H9 (cell line): Measurements from ENCODE around the gene GALNT9. TPM values are rescaled to one million over a fixed set of nuclear protein-coding genes. Genes with fewer than 3 reads are reported as not detected.

Experiments used
- DNase-seq: peaks from one replicate; pipeline ENCODE4 v3.0.0-alpha.2; 2017
- H2AFZ ChIP-seq: one replicate; pipeline ENCODE4 v1.6.1; 2013; ENCODE audit warnings: mild to moderate bottlenecking, low read length, control low read depth, moderate library complexity
- H2AK5ac ChIP-seq: 2 replicates; pipeline ENCODE4 v1.6.1; 2013; ENCODE audit warnings: low read length, control low read depth, mixed read lengths; ENCODE audit not compliant: insufficient read length
- H2BK120ac ChIP-seq: one replicate; pipeline ENCODE4 v1.6.1; 2013; ENCODE audit warnings: low read depth, mild to moderate bottlenecking, low read length, control low read depth, inconsistent platforms; ENCODE audit not compliant: poor library complexity, severe bottlenecking
- H2BK12ac ChIP-seq: 2 replicates; pipeline ENCODE4 v1.6.1; 2013; ENCODE audit warnings: low read length, control low read depth, mixed read lengths, low read depth; ENCODE audit not compliant: insufficient read length
- H2BK15ac ChIP-seq: 2 replicates; pipeline ENCODE4 v1.6.1; 2013; ENCODE audit warnings: low read depth, low read length, control low read depth
- H2BK20ac ChIP-seq: one replicate; pipeline ENCODE4 v1.6.1; 2013; ENCODE audit warnings: low read depth, mild to moderate bottlenecking, low read length, control low read depth, inconsistent platforms; ENCODE audit not compliant: poor library complexity, severe bottlenecking
- H2BK5ac ChIP-seq: 2 replicates; pipeline ENCODE4 v1.6.1; 2013; ENCODE audit warnings: low read length, control low read depth, mixed read lengths; ENCODE audit not compliant: insufficient read length
- H3K14ac ChIP-seq: 2 replicates; pipeline ENCODE4 v1.6.1; 2013; ENCODE audit warnings: low read length, control low read depth; ENCODE audit not compliant: insufficient read depth
- H3K18ac ChIP-seq: 2 replicates; pipeline ENCODE4 v1.6.1; 2013; ENCODE audit warnings: low read depth, mild to moderate bottlenecking, mixed read lengths, low read length, control low read depth; ENCODE audit not compliant: insufficient read length
- H3K23ac ChIP-seq: 2 replicates; pipeline ENCODE4 v1.6.1; 2013; ENCODE audit warnings: low read length, control low read depth, mixed read lengths, low read depth; ENCODE audit not compliant: insufficient read length
- H3K23me2 ChIP-seq: 2 replicates; pipeline ENCODE4 v1.6.1; 2013; ENCODE audit warnings: low read depth, mild to moderate bottlenecking, mixed read lengths, low read length, control low read depth; ENCODE audit not compliant: insufficient read length, poor library complexity, severe bottlenecking
- H3K27ac ChIP-seq: 2 replicates; pipeline ENCODE4 v1.5.1; 2013; ENCODE audit warnings: low read length, control low read depth, mixed read lengths, low read depth; ENCODE audit not compliant: insufficient read length
- H3K27me3 ChIP-seq: 2 replicates; pipeline ENCODE4 v1.6.1; 2013; ENCODE audit warnings: low read length, control low read depth, inconsistent platforms; ENCODE audit not compliant: insufficient read depth
- H3K4ac ChIP-seq: 2 replicates; pipeline ENCODE4 v1.6.1; 2013; ENCODE audit warnings: low read depth, mild to moderate bottlenecking, control low read depth, inconsistent platforms, low read length, moderate library complexity
- H3K4me1 ChIP-seq: 2 replicates; pipeline ENCODE4 v1.6.1; 2013; ENCODE audit warnings: low read length, control low read depth, inconsistent platforms; ENCODE audit not compliant: insufficient read depth
- H3K4me2 ChIP-seq: 2 replicates; pipeline ENCODE4 v1.6.1; 2013; ENCODE audit warnings: low read length, control low read depth, mixed read lengths; ENCODE audit not compliant: insufficient read length, insufficient read depth
- H3K56ac ChIP-seq: 2 replicates; pipeline ENCODE4 v1.6.1; 2013; ENCODE audit warnings: low read depth, mild to moderate bottlenecking, mixed read lengths, low read length, control low read depth; ENCODE audit not compliant: insufficient read length
- H3K79me1 ChIP-seq: 2 replicates; pipeline ENCODE4 v1.6.1; 2013; ENCODE audit warnings: low read depth, mild to moderate bottlenecking, moderate library complexity, low read length, control low read depth, inconsistent platforms; ENCODE audit not compliant: insufficient read depth, poor library complexity, severe bottlenecking
- H3K79me2 ChIP-seq: 2 replicates; pipeline ENCODE4 v1.6.1; 2013; ENCODE audit warnings: low read length, control low read depth, inconsistent platforms; ENCODE audit not compliant: insufficient read depth
- H3K9ac ChIP-seq: 2 replicates; pipeline ENCODE4 v1.6.1; 2013; ENCODE audit warnings: low read length, control low read depth, mixed read lengths; ENCODE audit not compliant: insufficient read length; ENCODE audit errors: extremely low read depth
- H3K9me3 ChIP-seq: one replicate; pipeline ENCODE4 v1.6.1; 2013; ENCODE audit warnings: low read depth, low read length, inconsistent platforms; ENCODE audit not compliant: control insufficient read depth
- H3T11ph ChIP-seq: one replicate; pipeline ENCODE4 v1.6.1; 2013; ENCODE audit warnings: mild to moderate bottlenecking, low read length, control low read depth, inconsistent platforms
- H4K20me1 ChIP-seq: one replicate; pipeline ENCODE4 v1.6.1; 2013; ENCODE audit not compliant: control insufficient read depth, insufficient read length, insufficient read depth
- H4K5ac ChIP-seq: 2 replicates; pipeline ENCODE4 v1.6.1; 2013; ENCODE audit warnings: low read depth, mild to moderate bottlenecking, mixed read lengths, low read length, control low read depth; ENCODE audit not compliant: insufficient read length
- H4K8ac ChIP-seq: replicated peaks from 2 replicates; pipeline ENCODE4 v1.6.1; 2013; ENCODE audit warnings: low read length, control low read depth, mixed read lengths, low read depth; ENCODE audit not compliant: insufficient read length
- H4K91ac ChIP-seq: 2 replicates; pipeline ENCODE4 v1.6.1; 2013; ENCODE audit warnings: low read depth, mild to moderate bottlenecking, moderate library complexity, mixed read lengths, low read length, control low read depth; ENCODE audit not compliant: insufficient read length
- H3K27ac Mint-ChIP-seq, 3 experiments: 2 replicates in 2 of 3; 3 replicates in 1 of 3; pipeline ENCODE4 v1.8.0; 2020 to 2021; ENCODE audit warnings: mixed read lengths in 3 of 3, mild to moderate bottlenecking in 1 of 3, moderate library complexity in 1 of 3
- H3K27me3 Mint-ChIP-seq: 2 replicates; pipeline ENCODE4 v1.8.0; 2021; ENCODE audit warnings: low read depth, mild to moderate bottlenecking, moderate library complexity, mixed read lengths
- H3K36me3 Mint-ChIP-seq, 3 experiments: 2 replicates in 2 of 3; 3 replicates in 1 of 3; pipeline ENCODE4 v1.8.0; 2020 to 2021; ENCODE audit warnings: low read depth in 3 of 3, mixed read lengths in 3 of 3; ENCODE audit not compliant: insufficient read depth in 1 of 3
- H3K4me1 Mint-ChIP-seq, 2 experiments: 2 replicates each; pipeline ENCODE4 v1.8.0; 2020; ENCODE audit warnings: mixed read lengths in 2 of 2
- H3K4me3 Mint-ChIP-seq, 2 experiments: 2 replicates in 1 of 2; 3 replicates in 1 of 2; pipeline ENCODE4 v1.8.0; 2020 to 2021; ENCODE audit warnings: mild to moderate bottlenecking in 2 of 2, mixed read lengths in 2 of 2, moderate library complexity in 1 of 2
- H3K9me3 Mint-ChIP-seq, 2 experiments: 2 replicates in 1 of 2; 3 replicates in 1 of 2; pipeline ENCODE4 v1.8.0; 2020; ENCODE audit warnings: mild to moderate bottlenecking in 2 of 2, mixed read lengths in 2 of 2, moderate library complexity in 1 of 2
- WGBS: extraction: QIAGEN DNeasy Blood & Tissue Kit; methylation state at CpG from one replicate; pipeline ENCODE4 v1.1.7; 2013; ENCODE audit warnings: missing lambda C conversion rate, low lambda C conversion rate, mixed read lengths; ENCODE audit not compliant: insufficient read length; ENCODE audit errors: extremely low coverage; 5-methylcytosine and 5-hydroxymethylcytosine counted together
- total RNA-seq: library from RNA; stranded (reverse); gene quantifications from 2 replicates; pipeline ENCODE4 v1.2.1, GENCODE V29; 2021
- TF ChIP-seq, protein P1 (sequence below): fragments of 200-600 bp; sonication (generic); conservative IDR thresholded peaks from 3 replicates; pipeline ENCODE4 v1.8.0; 2021; ENCODE audit warnings: antibody characterized with exemption, mild to moderate bottlenecking

The GALNT9 gene
- total RNA-seq, 1 experiment from 2014 or later: 0.35 TPM

DNA sequence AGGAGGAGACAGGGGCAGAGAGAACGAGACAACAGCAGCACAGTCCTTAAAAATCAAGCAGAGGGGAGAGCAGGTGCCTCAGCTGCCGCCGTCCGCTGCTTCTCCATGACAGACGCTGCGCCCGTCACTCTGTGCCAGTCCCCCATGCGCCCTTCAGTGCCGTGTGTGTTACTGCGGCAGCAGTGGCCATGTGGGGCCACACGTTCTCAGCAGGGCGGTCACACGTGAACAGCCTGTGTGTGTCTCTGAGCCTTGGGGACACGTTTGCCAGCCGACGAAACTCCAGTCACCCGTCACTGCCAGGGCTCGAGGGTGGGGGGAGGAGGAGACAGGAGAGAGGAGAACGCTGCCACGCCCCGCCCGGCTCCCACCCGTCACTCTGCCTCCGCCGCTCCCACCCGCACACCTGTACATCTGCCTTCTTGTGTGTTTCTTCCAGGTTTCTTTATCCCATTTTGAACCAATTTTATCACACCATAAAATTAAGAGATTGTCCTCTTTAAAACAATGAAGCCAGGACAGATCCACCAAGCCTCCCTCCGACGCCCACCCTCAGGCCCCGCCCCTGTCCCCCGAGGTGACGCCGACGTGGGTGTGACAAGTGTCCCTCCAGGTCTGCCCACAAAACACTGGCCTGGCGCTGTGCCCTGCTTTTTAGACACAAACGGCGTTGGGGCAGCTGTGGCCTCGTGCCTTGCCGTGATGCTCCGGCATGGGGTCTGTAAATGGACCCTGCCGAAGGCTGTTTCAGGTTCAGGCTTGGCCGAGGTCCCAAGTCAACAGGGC lies 58.2 kb downstream of the GALNT9 start:
- peaks cover 15 to 24% of the 10 kb centered on the region in 2 experiments for H3K4me1 Mint-ChIP-seq

More for the DNA sequence above, 58.2 kb downstream of the GALNT9 start:
- Histone ChIP-seq H4K91ac (no peak overlapping the region), H3K4me1 (peaks cover 6% of the 10 kb centered on the region; the same call in 1 of the 2 replicates), H3K23me2 (no peaks in the 10 kb centered on the region), H3K79me2 (no peaks in the 10 kb centered on the region), H3K79me1 (no peaks in the 10 kb centered on the region), H2AFZ (no peak overlapping the region), H3K9me3 (no peaks in the 10 kb centered on the region), H2BK120ac (no peak overlapping the region), H3K27me3 (no peaks in the 10 kb centered on the region; the same call in 1 of the 2 replicates), H2BK15ac (no peak overlapping the region), H4K8ac (no peak overlapping the region), H3K4me2 (no peak overlapping the region), H3K9ac (no peak overlapping the region), H3K56ac (no peak overlapping the region), H3K23ac (no peak overlapping the region), H2AK5ac (no peak overlapping the region), H4K5ac (no peak overlapping the region), H4K20me1 (peaks cover 5% of the 10 kb centered on the region), H2BK20ac (no peak overlapping the region), H2BK12ac (no peak overlapping the region), H3K4ac (no peak overlapping the region), H3K18ac (no peak overlapping the region), H3K14ac (no peak overlapping the region; the same call in 1 of the 2 replicates), H2BK5ac (no peak overlapping the region), H3T11ph (no peak overlapping the region), H3K27ac (no peak overlapping the region)
- WGBS: no CpG with 5 or more reads among the region's 41 CpGs
- TF ChIP-seq, protein P1, sequence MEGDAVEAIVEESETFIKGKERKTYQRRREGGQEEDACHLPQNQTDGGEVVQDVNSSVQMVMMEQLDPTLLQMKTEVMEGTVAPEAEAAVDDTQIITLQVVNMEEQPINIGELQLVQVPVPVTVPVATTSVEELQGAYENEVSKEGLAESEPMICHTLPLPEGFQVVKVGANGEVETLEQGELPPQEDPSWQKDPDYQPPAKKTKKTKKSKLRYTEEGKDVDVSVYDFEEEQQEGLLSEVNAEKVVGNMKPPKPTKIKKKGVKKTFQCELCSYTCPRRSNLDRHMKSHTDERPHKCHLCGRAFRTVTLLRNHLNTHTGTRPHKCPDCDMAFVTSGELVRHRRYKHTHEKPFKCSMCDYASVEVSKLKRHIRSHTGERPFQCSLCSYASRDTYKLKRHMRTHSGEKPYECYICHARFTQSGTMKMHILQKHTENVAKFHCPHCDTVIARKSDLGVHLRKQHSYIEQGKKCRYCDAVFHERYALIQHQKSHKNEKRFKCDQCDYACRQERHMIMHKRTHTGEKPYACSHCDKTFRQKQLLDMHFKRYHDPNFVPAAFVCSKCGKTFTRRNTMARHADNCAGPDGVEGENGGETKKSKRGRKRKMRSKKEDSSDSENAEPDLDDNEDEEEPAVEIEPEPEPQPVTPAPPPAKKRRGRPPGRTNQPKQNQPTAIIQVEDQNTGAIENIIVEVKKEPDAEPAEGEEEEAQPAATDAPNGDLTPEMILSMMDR: no peak
- H3K27ac Mint-ChIP-seq: no peak overlapping the region
- H3K27me3 Mint-ChIP-seq: peaks cover 42% of the 10 kb centered on the region
- H3K36me3 Mint-ChIP-seq: no peaks in the 10 kb centered on the region
- H3K4me3 Mint-ChIP-seq: no peak overlapping the region
- H3K9me3 Mint-ChIP-seq: no peaks in the 10 kb centered on the region
- no peak for DNase-seq
